B cell (primary cell): ENCODE measurements around the gene DLK1.

Source experiments
- CTCF ChIP-seq: fragments of 200-600 bp; IDR thresholded peaks from one replicate; pipeline ENCODE4 v1.8.0; 2022; ENCODE audit warnings: antibody characterized with exemption, mild to moderate bottlenecking
- EZH2 ChIP-seq: IDR thresholded peaks from 2 replicates; pipeline ENCODE4 v1.6.1; 2012; ENCODE audit warnings: borderline replicate concordance, low read depth, mild to moderate bottlenecking, moderate library complexity, low read length; ENCODE audit not compliant: insufficient read depth, poor library complexity, severe bottlenecking

GRCh38 chr14:100777818-100778525, 51.3 kb downstream of the DLK1 start:
- TF ChIP-seq CTCF (no peak), EZH2 (no peak)
